Islet of Langerhans (tissue), 1 donor: ENCODE data around the gene TMEM186.
"Not testable (repeated sequence)": the region's sequence is repeated elsewhere in the genome, so short reads cannot be mapped to it uniquely, and the experiment has no call there.

Experiments
- FAIRE-seq: peaks from one replicate; lab custom pipeline; 2011; peaks lifted over from hg19 to GRCh38; lab: Jason Lieb, UNC

Gene TMEM186

DNA sequence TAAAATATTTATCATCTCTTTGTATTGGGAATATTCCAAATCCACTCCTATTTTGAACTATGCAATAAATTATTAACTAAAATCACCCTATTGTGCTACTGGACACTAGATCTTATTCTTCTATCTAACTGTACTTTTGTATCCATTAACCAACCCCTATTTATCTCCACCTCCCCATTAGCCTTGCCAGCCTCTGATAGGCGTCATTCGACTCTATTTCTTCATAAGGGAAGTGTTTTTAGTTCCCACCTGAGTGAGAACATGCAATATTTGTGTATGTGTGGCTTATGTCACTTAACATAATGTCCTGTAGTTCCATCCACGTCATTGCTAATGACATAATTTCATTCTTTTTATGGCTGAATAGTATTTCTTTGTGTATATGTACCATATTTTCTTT, 23.9 kb downstream of the TMEM186 start:
- FAIRE-seq: no peak

DNA sequence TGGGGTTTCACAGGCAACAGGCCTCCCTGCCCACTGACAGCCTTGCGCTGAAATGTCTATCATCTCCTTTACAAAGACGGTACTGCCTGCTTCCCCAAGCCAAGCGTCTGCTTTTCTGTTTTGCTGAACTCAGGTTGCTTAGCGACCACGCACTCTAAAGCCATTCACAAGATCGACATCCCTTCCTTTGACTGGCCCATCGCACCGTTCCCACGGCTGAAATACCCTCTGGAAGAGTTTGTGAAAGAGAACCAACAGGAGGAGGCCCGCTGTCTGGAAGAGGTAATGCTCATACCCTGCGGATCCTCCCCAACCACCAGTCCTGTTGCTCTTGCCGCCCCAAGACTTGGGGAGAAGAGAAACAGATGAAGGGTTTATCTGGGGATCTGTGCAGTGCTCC, 28.7 kb downstream of the TMEM186 start:
- FAIRE-seq: no peak

DNA sequence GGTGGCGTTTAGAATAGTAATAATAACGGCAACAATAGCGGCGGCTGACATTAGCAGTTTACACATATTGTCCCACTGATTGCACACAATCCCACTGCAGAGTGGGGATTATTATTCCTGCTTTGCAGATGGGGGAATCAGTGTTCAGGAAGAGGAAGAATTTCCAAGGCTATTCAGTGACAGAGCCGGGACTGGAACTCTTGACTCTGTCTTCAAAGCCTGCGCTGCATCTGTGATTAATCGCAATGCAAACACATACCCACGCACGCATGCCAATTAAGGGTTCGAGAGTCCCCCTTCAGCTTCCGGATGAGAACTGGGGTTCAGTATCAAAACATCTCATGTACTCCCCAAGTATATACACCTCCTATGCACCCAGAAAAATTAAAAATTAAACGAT, 29.2 kb downstream of the TMEM186 start:
- FAIRE-seq: no peak

DNA sequence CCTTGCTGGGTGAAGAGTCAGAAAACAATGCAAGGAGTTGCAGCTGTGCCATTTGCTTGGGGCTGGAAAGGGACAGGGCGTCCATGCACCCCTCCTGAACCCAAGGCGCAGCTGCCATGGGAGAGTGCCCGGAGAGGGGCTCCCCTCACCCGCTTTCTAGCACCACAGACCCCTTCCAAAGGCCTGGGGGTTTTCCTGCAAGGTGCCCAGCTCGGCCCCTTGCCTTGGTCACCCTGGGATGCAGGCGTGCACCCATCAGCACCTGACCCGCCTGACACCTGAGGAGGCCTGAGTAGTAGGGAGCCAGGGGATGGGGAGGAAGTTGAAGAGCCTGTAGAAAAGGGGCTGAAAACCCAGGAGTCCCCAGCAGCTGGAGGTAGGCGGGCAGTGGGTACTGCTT, 30.3 kb downstream of the TMEM186 start:
- no peak for FAIRE-seq

DNA sequence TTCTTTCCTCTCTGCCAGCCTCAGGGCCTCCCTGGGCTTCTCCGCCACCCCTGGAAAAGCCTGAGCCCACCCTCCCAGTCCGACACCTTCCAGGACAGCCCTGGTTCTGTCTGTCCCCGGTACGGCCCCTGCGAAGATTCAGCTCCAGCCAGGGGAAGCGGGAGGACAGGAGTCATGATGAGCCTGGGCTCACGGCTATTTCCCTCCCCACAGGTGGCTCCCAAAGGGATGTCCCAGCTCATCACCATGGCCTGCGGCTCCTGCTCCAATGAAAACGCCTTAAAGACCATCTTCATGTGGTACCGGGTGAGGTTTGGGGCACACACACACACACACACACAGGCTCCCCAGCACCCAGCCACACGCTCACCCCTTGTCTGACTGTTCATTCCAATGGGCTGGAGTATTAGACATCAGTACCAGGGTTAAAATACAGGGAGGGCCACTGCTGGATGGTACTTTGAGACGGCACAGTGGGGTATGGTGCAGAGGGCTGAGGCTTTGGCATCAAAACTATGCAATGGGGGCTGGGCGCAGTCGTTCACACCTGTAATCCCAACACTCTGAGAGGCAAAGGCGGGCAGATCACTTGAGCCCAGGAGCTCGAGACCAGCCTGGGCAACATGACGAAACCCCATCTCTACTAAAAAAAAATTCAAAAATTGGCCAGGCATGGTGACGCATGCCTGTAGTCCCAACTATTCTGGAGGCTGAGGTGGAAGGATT, 32.8 kb downstream of the TMEM186 start:
- no peak for FAIRE-seq

DNA sequence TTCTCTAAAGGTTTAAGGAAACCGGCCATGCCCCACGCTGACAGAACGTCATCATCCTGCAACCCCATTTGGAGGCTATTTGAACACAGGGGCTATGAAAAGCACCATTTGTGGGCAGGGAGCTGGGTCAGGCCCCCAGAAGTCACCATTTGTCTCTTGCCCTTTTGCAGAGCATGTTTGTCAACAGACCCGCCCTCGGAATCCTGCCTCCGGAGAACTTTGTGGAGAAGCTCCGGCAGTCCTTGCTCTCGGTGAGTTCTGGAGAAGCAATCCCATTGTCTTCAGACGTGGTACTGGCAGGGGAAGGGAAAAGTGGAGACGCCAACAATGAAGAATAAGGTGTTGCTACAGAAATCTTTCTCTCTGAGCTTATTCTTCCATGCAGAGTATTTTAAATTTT, 33.5 kb downstream of the TMEM186 start:
- no peak for FAIRE-seq

DNA sequence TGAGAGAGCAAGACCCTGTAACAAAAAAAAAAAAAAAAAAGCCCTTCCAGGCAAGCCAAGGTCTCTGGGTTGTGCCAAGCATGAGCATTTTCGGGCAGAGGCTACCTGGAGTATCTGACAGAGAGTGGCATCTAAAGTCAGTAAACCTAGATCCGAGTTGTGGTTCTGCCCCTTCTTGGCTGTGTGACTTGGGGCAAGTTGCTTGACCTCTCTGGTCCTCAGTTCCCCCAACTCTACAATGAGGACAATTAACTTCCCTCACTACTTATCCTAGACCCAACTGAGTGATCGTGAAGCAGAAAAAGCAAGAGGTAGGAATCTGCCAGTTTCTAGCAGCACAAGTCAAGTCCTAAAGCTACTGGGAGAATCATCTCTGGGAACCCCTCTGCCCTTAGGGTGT, 34.4 kb downstream of the TMEM186 start:
- FAIRE-seq: no peak

DNA sequence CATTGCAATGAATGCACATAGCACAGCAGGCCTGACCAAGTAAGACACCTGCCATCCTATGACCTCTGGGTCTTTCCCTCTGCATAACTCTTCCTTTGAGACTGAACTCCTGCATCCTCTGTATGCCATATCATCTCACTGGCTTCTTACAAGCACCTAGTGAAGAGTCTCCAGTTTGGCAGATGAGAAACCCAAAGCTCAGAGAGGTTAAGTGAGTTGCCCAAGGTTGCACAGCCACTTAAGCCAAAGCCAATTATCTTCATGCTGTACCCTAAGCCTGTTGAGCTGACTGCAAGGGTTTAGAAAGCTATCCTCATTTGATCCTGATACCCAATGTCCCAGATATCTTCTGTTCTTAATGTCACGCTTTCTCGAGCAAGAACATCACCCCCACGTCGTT, 35.2 kb downstream of the TMEM186 start:
- no peak for FAIRE-seq

DNA sequence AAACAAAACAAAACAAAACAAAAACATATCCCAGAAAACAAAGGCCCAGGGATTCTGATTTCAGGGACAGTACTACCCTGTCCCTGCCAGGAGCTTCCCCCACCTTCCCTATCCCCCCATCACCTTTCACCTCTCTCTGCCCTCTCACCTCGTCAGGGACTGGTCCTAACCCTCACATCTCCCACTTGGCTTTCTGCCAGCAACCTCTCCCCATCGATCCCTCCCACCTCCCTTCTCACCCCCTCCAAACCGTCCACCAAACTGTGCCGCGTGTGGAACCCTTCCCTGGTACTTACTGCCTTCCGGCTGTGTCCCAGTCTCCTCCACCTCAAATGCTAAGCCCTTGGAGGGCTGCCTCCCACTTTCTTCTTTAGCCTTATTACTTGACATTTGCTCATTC, 36.4 kb downstream of the TMEM186 start:
- no peak for FAIRE-seq

DNA sequence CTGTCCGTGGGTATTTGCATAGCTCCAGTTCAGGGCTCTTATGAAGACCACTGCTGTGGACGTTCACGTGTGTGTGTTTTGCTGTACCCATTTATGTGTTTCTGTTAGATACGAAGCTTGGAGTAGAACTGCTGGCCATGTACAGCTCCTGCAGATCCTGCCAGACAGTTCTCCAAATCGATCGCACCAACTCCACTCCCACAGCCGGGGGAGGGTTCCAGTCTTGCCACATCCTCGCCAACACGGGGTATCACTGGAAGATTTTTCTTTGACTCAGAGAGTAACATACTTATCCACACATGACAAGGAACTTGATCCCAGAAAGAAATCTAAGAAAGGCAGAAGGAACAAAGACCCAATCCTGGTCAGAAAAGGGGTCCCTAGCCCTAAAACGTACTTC, 37.4 kb downstream of the TMEM186 start:
- FAIRE-seq: no peak

DNA sequence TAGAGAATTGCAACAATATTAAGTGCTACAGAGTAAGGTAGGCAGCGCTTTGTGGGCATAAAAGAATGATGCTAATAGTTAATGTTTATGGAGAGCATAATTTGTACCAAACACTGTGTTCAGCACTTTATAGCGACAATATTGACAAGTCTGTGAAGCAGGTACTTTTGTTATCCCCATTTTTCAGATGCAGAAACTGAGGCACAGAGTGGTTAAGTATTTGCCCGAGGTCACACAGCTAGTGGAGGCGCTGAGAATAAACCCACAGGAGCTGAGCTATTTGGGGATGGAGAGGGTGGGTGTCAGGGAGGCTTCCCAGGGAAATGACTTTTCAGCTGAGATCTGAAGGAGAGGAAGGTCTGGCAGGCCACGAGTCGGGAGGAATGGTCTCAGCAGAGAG, 39.4 kb downstream of the TMEM186 start:
- no peak for FAIRE-seq

DNA sequence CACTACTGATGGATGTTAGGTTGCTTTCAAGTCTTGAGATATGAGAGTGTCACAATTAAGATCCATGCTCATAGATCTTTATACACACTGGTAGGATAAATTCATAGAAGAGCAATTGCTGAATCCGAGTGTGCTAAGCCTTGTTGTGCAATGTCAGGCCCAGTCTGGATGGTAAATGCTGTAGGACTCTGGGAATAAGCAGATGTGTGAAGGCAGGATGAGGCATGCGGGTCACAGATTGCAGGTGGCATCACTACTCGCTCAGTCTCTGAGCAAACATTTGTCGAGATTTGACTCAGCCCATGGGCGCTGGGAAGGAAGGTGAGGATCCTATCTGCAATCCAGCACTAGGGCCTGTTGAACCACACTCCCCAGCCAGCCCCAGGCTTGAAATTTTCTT, 40.7 kb downstream of the TMEM186 start:
- no peak for FAIRE-seq

DNA sequence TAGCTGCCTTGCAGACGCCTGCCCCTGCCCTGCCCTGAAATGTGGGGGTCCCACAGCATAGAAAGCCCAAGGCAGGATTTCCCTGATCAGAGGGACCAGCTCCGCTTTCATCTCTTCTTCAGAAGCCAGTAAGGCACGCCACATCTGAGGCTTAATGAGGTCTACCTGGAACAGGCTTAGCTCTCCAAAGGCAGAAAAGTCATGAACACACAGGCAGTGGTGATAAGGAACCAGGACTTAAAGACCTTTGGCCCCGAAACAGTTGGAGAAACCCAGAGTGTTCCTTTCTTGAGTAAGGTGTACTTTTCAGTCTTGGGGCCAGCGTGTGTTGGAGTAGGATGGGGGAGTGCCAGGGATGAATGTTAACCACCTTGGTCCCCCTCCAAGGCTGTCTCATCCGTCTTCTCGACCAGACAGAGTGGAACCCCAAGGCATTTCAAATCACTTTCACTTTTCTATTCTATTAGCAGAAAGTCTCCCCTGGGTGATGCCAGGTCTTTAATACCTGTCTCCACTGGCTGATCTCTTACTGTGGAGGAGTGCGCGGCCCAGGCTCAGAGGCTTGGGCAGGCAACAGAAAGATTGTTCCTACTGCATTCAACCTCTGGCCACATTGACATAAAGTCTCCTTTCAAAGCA, 43.9 kb downstream of the TMEM186 start:
- FAIRE-seq: no peak

DNA sequence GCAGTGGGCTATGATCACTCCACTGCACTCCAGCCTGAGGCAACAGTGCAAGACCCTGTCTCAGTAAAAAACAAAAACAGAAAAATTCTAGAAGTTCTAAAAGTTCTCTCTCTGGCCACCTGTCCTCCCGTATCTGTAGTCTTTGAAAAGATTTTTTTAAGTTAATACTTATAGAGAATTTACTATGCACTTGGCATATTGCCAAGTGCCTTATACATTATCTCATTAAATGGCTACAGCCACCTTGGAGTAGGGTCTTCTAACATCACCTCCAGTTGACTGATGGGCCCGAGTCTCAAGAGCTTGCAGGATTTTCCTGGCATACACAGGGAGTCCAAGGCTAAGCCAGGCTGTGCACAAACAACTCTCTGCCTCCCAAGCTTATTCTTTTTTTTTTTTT, 44.7 kb downstream of the TMEM186 start:
- FAIRE-seq: no peak

DNA sequence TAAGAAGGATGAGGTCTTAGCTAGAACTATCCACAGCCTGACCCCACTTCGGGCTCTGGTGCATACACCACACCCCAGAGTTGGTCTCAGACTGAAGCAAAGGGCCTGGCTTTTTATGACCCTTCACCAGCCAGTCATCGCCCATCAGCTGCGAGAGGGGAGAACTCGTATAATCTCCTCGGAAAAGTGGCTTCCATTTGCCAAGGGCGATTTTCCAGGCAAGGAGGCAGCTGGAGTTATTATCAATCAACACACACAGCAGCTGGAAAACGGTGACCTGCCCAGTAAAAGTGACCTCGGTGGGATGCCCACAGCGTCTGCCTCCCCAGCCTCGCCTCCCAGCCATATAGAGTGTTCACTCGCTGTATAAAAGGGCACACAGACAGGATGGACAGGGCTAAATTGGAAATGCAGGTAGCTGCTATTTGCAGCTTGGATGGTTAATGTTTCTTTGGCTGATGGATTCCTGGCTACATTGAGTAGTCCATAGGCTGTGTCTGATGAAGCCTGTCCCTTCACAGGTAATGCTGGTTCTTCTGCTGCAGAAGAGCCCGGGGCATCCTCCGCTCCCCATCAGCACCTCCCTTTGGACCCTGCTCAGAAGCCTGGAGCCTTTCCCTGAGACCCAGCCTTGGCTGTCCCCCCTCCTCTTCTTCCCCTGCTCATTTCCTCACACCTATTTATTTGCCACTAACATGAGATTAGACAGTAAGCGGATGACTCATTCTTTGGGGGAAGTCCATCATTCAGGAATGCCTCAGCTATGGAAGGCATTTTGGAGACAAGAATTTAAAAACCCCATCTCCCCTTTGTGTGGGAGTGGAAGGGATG, 45.7 kb downstream of the TMEM186 start:
- FAIRE-seq: no peak

DNA sequence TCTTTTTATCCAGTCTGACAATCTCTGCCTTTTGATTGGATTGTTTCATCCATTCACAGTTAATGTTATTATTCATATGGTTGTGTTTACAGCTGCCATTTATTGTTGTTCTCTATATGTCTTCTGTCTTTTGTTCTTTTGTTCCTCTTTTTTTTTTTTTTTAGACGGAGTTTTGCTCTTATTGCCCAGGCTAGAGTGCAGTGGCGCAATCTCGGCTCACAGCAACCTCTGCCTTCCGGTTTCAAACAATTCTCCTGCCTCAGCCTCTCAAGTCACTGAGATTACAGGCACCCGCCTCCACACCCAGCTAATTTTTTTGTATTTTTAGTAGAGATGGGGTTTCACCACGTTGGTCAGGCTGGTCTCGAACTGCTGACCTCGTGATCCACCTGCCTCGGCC, 48.5 kb downstream of the TMEM186 start:
- FAIRE-seq: not testable (repeated sequence)
